SH-SY5Y (cell line): Measurements from ENCODE around the gene TAF1B.

Source experiments
- GATA2 ChIP-seq: IDR thresholded peaks from 2 replicates; pipeline ENCODE4 v1.6.1; 2011; ENCODE audit warnings: mild to moderate bottlenecking, low read depth, low read length
- GATA3 ChIP-seq: IDR thresholded peaks from 2 replicates; pipeline ENCODE4 v1.6.1; 2011; ENCODE audit warnings: low read depth, mild to moderate bottlenecking, low read length, moderate library complexity

- TF ChIP-seq GATA3 (no peak), GATA2 (no peak)
These were observed 65.8 kb downstream of the TAF1B start for GRCh38 chr2:9909106-9909505.
